NCI-H1105 (cell line): ENCODE measurements around the gene LRRC40.
"Not testable (repeated sequence)": the region's sequence is repeated elsewhere in the genome, so short reads cannot be mapped to it uniquely, and the experiment has no call there.

Experiments
- DNase-seq: peaks from one replicate; lab custom pipeline; 2025; lab: John Stamatoyannopoulos, UW

The LRRC40 gene

DNA sequence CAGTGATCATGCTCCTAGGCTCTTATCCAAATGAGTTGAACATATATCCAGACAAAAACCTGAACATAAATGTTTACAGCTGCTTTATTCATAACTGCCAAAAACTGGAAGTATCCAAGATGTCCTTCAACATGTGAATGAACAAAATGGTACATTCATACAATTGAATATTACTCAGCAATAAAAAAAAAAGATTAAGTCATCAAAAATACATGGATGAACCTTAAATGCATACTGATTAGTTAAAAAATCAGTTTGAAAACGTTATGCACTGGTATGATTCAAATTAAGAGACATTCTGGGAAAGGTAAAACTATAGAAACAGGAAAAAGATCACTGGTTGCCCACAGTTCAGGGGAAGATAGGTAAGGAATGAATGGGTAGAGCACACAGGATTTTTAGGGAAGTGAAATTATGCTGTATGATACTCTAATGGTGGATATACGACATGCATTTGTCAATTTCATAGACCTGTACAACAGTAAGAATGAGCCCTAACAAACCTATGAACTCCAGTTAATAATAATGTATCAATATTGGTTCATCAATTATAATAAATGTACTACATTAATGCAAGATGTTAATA lies 3.1 kb downstream of the LRRC40 start:
- no peak for DNase-seq

DNA sequence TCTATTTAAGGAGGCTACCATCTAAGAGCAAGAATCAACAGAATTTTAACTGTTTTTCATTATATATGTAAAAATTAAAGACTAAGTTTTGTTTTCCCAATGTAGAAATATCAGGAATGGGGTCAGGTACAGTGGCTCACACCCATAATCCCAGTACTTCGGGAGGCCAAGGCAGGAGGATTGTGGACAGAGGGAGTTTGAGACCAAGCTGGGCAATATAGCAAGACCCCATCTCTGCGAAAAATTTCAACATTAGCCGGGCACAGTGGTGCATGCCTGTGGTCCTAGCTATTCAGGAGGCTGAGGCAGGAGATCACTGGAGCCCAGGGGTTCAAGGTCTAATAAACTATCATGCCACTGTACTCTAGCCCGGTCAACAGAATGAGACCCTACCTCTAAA lies 5.3 kb downstream of the LRRC40 start:
- DNase-seq: no peak

DNA sequence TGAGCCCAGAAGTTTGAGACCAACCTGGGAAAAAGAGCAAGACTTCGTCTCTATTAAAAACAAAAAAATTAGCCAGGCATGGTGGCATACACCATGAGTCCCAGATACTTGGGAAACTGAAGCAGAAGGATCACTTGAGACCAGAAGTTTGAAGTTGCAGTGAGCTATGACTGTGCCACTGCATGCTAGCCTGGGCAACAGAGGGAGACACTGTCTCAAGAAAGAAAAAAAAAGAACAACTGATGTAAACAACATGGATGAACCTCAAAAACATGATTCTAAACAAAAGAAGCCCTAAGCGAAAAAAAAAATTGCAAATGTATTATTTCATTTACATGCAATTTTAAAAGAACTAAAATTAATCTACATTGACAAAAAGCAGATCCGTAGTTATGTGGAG lies 9.0 kb downstream of the LRRC40 start:
- DNase-seq: no peak

DNA sequence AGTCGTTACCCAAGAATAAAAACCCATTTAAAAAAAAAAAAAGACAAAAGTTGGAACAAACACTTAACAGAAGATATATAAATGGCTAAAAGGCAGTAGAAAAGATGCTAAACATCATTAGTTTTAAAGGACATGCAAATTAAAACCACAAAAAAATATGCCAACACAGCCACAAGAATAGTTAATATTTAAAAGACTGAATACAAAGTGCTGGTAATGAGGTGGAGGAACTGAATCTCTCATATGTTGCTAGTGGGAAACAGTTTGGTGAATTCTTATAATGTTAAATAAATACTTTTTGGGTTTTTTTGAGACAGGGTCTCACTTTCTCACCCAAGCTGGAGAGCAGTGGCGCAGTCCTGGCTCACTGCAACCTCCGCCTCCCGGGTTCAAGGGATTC lies 10.0 kb downstream of the LRRC40 start:
- no peak for DNase-seq

DNA sequence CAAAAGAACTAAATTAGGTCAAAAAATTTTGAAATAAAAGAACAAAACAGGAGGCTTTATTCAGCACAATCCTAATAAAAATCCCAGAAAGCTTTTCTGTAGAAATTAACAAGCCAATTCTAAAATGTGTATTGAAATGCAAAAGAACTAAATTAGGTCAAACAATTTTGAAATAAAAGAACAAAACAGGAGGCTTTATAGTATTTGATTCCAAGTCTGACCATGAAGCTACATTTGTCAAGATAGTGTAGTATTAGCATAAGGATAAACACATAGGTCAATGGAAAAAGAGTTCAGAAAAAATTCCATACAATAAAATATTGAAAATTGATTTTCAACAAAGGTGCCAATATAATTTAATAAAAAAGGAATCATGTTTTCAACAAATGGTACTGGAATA lies 10.8 kb downstream of the LRRC40 start:
- no peak for DNase-seq

- not testable (repeated sequence) for DNase-seq
Measured at GRCh38 chr1:70192446-70192845, 12.9 kb downstream of the LRRC40 start.

GRCh38 chr1:70190180-70190579 lies 15.2 kb downstream of the LRRC40 start:
- no peak for DNase-seq

DNA sequence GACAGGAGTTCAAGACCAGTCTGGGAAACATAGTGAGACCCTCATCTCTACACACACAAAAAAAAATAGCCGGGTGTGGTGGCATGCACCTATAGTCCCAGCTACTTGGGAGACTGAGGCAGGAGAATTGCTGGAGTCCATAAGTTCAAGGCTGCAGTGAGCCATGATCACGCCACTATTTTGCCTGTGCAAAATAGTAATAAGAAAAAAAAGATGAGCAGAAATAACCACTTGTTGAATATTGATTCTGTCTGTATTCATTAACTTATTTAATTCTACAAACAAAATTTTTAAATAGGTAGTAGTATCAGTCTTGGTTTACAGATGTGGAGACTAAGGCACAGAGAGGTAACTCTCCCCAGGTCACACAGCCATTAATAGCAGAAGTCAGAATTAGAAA lies 16.9 kb downstream of the LRRC40 start:
- no peak for DNase-seq

DNA sequence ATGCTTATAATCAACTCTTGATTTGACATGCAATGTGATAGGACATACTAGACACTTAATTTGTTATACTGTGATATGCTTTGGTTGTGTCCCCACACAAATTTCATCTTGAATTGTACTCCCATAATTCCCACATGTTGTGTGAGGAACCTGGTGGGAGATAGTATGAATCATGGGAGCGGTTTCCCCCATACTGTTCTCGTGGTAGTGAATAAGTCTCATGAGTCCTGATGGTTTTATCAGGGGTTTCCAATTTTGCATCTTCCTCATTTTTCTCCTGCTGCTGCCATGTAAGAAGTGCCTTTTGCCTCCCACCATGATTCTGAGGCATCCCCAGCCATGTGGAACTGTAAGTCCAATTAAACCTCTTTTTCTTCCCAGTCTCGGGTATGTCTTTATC lies 20.2 kb downstream of the LRRC40 start:
- not testable (repeated sequence) for DNase-seq

DNA sequence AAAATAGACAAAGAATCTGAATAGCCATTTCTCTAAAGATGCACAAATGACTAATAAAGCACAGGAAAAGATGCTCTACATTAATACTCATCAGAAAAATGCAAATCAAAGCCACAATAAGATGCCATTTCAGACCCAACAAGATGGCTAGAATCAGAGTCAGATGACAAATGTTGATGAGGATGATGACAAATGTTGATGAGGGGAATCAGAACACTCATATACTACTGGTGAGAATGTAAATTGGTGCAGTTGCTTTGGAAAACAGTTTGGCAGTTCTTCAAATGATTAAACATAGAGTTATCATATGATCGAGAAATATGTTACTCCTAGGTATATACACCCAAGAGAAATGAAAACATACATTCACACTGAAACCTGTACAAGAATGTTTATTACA lies 33.9 kb downstream of the LRRC40 start:
- no peak for DNase-seq

DNA sequence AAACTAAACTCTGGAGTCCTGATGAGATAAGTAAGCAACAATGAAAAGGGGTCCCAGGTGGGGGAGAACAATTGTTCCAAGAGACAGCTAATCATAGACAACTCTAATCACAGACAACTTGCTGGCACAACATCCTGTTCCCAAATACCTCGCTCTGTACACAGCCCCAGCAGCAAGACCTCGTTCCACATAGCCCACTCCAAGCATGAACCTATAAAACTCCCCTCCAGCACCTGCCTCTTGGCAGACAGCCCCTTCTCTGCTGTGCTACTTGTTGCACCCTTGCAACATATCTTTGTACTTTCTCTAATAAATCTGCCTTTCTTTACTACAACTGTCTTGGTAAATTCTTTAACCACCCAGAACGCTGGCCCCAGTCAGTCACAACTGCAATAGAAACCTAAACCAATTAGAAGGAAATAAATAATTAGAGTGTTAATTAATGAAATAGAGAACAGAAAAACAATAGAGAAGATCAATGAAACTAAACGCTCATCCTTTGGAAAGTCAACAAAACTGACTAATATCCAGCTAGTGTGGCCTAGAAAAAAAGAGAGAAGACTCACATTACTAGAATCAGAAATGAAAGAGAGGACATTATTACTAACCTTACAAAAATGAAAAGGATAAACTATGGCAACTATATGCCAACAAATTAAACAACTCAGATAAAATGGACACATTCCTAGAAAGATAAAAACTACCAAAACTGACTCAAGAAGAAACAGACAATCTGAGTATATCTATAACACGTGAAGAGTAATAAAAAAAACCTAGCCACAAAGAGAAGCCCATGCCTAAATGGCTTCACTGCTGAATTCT lies 36.1 kb downstream of the LRRC40 start:
- no peak for DNase-seq

- no peak for DNase-seq
Measured at GRCh38 chr1:70168283-70168682, 37.1 kb downstream of the LRRC40 start.

DNA sequence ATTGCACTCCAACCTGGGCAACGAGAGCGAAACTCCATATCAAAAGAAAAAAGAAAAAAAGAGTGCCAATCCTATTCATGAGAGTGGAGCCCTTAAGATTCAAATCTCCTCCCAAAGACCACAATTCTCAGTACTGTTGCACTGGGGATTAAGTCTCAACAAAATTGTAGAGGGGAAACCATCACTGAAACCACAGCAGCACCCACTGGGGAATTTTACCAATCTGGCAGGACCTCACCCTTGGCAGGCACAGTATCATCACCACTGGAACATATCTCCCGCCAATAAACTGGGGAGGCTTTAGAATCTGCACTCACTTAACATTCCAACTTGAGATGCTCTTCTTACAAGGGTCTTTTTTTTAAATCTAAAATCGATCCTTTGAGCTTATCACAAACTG lies 41.0 kb downstream of the LRRC40 start:
- no peak for DNase-seq

GRCh38 chr1:70156529-70157120 lies 48.8 kb downstream of the LRRC40 start:
- DNase-seq: no peak

DNA sequence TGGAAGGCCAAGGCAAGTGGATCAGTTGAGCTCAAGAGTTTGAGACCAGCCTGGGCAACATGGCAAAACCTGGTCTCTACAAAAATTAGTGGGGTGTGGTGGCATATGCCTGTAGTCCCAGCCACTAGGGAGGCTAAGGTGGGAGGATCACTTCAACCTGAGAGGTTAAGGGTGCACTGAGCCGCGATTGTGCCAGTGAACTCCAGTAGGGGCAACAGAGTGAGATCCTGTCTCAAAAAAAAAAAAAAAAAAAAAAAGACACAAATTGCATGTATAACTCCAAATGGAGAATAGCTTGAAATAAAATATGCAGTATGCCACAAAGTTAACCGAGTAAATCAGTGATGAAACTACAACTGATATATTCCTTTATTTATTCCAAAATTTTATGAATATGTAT lies 51.6 kb downstream of the LRRC40 start:
- no peak for DNase-seq

GRCh38 chr1:70150444-70150843 lies 54.9 kb downstream of the LRRC40 start:
- no peak for DNase-seq

DNA sequence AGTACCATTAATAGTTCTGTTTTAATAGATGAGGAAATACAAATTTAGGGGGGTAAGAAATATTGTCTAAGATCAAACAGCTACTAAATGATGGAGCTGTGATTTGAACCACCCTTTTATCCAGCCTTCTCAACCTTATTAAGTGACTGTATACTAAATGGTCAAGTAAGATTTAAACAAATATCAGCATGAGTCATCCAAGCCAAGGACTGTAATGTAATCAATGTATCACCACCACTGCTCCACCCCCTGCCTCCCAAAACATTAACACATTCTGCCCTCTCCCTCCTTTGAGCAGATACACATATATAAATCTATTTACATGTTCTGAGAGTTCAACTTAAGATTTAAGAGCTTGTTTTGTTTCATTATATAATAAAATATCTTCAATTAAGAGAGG lies 58.9 kb downstream of the LRRC40 start:
- DNase-seq: no peak

GRCh38 chr1:70143048-70143659 lies 62.2 kb downstream of the LRRC40 start:
- DNase-seq: no peak

DNA sequence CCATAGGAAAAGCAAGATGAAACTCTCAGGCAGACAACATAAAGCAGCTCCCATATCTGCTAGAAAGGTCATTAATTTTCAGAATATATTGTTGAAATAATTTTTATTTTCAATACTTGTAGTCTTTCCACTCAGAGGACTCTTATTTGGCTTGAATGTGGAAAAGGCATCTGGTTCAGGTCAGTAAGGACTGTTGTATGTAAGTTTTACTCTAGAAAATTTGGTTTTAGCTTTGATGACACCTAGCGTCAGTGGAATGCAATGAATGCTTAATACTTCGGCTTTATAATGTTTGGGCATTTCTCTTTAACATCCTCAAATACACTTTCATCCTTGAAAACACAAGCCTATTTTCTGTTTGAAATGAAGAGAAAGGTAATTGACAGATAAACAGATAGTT lies 63.3 kb downstream of the LRRC40 start:
- DNase-seq: no peak

DNA sequence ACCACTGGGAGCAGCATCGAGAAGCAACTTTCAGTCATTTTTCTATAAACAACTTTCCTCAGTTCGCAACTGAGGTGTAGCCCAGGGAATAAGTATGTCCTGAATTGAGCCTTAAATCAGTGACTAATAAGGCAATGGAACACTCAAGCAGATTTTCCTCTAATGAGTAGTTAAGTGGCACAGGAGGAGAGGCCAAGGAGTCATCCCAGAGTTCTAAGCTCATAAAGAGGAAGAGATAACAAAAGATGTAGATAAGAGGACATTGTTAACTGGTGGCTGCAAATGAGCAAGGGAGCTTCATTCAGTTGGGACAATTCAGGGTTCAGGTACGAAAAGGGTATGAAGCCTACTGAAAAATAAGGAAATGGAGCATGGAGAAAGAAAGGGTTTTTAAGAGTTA lies 64.5 kb downstream of the LRRC40 start:
- no peak for DNase-seq

- no peak for DNase-seq
Measured at GRCh38 chr1:70140343-70140742, 65.0 kb downstream of the LRRC40 start.

DNA sequence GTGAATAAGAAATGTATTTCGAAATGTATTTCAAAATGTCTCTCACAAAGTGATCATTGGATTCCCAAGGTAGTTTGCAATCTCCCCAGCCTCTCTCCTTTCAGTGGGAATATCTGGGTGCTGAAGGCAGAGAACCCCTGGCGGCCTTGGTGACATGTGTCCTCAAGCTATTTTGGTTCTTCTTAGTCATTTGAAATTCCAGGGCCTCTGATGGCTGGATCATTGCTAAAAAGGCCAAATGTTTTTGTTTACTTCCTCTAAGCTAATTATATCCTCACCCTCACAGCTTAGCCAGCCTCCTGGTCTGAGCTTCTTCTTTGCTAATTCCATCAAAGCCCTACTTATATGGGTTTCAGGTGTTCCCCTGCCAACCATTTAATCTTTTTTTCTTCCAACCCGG lies 71.2 kb downstream of the LRRC40 start:
- DNase-seq: no peak

DNA sequence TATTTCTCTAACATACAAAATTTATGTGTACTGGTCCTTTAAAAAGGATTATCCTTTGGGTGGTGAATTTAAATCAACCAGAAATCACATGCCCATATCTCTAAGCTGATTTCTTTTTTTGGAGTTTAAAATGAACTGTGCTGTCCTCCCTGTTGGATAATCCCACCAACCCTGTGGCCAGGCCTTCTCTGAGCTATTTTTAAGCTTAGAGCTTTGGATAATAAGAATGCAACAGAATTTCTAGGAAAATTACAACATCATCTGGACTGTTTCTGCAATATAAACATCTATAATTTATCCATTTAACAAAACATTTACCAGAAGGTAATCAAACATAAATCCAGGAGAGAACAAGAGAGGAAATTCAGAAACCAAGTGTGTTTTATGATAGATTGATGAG lies 88.3 kb downstream of the LRRC40 start:
- no peak for DNase-seq
